Right ventricle myocardium inferior (tissue), 1 donor: ENCODE measurements around the gene ZBTB7C. TPM values are rescaled to one million over a fixed set of nuclear protein-coding genes. Genes with fewer than 3 reads are reported as not detected.

ENCODE experiments used
- ATAC-seq: fragments of 200-7000 bp; cut with Tn5 transposase; one replicate; pipeline ENCODE4 v1.9.1; 2020; ENCODE audit warnings: mild to moderate bottlenecking, moderate library complexity
- DNase-seq: peaks from one replicate; pipeline ENCODE4 v3.0.0; 2021; ENCODE audit errors: missing footprints
- intact Hi-C: fragments of 100-400 bp; cut with DNase I; formaldehyde crosslinking; loops from one replicate; pipeline ENCODE4 v1.11.0; 2022
- total RNA-seq: library from RNA; stranded (reverse); fragmentation: NEBNext Ultra II Directional; extraction: Animal tissue kit (Norgen Biotek cat#: 25700); gene quantifications from one replicate; pipeline ENCODE4 v1.2.1, GENCODE V29; 2021
- donor health status: DM: no; HTN: yes; CAD: no; lungs with severe emphysema.

Gene ZBTB7C
- total RNA-seq, 1 donor from 2014 or later = 3.2 TPM

- no peak for ATAC-seq
- intact Hi-C loops = no loop called here
- DNase-seq = no peak
Measured at GRCh38 chr18:48109961-48110493, 299.2 kb downstream of the ZBTB7C start.

- ATAC-seq (no peak), DNase-seq (no peak)
- intact Hi-C loops = no loop called here
Measured at GRCh38 chr18:48108136-48108535, 301.0 kb downstream of the ZBTB7C start.

- no peak for ATAC-seq
- DNase-seq = no peak
- intact Hi-C loops = no loop called here
Measured at GRCh38 chr18:48106976-48107781, 302.0 kb downstream of the ZBTB7C start.

- ATAC-seq = no peak
- intact Hi-C loops = no loop called here
- DNase-seq = no peak
Measured at GRCh38 chr18:48106498-48106897, 302.7 kb downstream of the ZBTB7C start.

- intact Hi-C loops = no loop called here
- no peak for ATAC-seq
Measured at GRCh38 chr18:48105317-48105716, 303.9 kb downstream of the ZBTB7C start.

GRCh38 chr18:48104705-48105104 lies 304.5 kb downstream of the ZBTB7C start:
- ATAC-seq (no peak), DNase-seq (no peak)
- intact Hi-C loops = no loop called here

More at GRCh38 chr18:48105317-48105716, 303.9 kb downstream of the ZBTB7C start:
- DNase-seq = no peak

- DNase-seq = no peak
- ATAC-seq = no peak
- intact Hi-C loops = no loop called here
Measured at GRCh38 chr18:48100651-48101165, 308.5 kb downstream of the ZBTB7C start.

- intact Hi-C loops = no loop called here
- ATAC-seq = no peak
- DNase-seq = no peak
Measured at GRCh38 chr18:48100165-48100575, 309.0 kb downstream of the ZBTB7C start.

- DNase-seq (no peak), ATAC-seq (no peak)
- intact Hi-C loops = no loop called here
Measured at GRCh38 chr18:48099481-48100164, 309.6 kb downstream of the ZBTB7C start.

GRCh38 chr18:48098538-48098937 lies 310.6 kb downstream of the ZBTB7C start:
- intact Hi-C loops = no loop called here
- no peak for ATAC-seq

GRCh38 chr18:48098007-48098406 lies 311.2 kb downstream of the ZBTB7C start:
- ATAC-seq = no peak
- DNase-seq = no peak
- intact Hi-C loops = no loop called here

More at GRCh38 chr18:48098538-48098937, 310.6 kb downstream of the ZBTB7C start:
- DNase-seq = no peak

- intact Hi-C loops = no loop called here
Measured at GRCh38 chr18:48095726-48096125, 313.5 kb downstream of the ZBTB7C start.

GRCh38 chr18:48093104-48093503 lies 316.1 kb downstream of the ZBTB7C start:
- no peak for DNase-seq
- intact Hi-C loops = no loop called here
- no peak for ATAC-seq

More at GRCh38 chr18:48095726-48096125, 313.5 kb downstream of the ZBTB7C start:
- no peak for ATAC-seq
- DNase-seq = no peak

GRCh38 chr18:48091869-48092497 lies 317.2 kb downstream of the ZBTB7C start:
- no peak for ATAC-seq
- no peak for DNase-seq
- intact Hi-C loops = no loop called here

GRCh38 chr18:48090702-48091101 lies 318.5 kb downstream of the ZBTB7C start:
- DNase-seq (no peak), ATAC-seq (no peak)
- intact Hi-C loops = no loop called here

GRCh38 chr18:48090021-48090420 lies 319.2 kb downstream of the ZBTB7C start:
- intact Hi-C loops = no loop called here
- no peak for DNase-seq
- no peak for ATAC-seq

GRCh38 chr18:48085781-48086487 lies 323.2 kb downstream of the ZBTB7C start:
- ATAC-seq = no peak
- no peak for DNase-seq
- intact Hi-C loops = no loop called here

GRCh38 chr18:48084858-48085257 lies 324.3 kb downstream of the ZBTB7C start:
- ATAC-seq (no peak), DNase-seq (no peak)
- intact Hi-C loops = no loop called here
